AG09319 (cell line): ENCODE measurements around the gene DIP2C.

Experiments used
- DNase-seq: peaks from one replicate; pipeline ENCODE4 v3.0.0-alpha.2; 2010; ENCODE audit warnings: low read depth; ENCODE audit errors: extremely low read depth
- CTCF ChIP-seq: IDR thresholded peaks from 2 replicates; pipeline ENCODE4 v1.5.1; 2011; ENCODE audit warnings: low read depth, mild to moderate bottlenecking, inconsistent platforms, low read length, moderate library complexity

Gene DIP2C

GRCh38 chr10:637771-638195 is 51.7 kb downstream of the DIP2C start:
- DNase-seq, result no peak
- no peak for TF ChIP-seq CTCF

GRCh38 chr10:637221-637620 is 52.2 kb downstream of the DIP2C start:
- DNase-seq, result no peak
- no peak for TF ChIP-seq CTCF

- no peak for DNase-seq
- TF ChIP-seq CTCF, result no peak
These were observed 52.7 kb downstream of the DIP2C start for GRCh38 chr10:636769-637168.

- DNase-seq, result no peak
- no peak for TF ChIP-seq CTCF
These were observed 53.3 kb downstream of the DIP2C start for GRCh38 chr10:636016-636730.

- no peak for DNase-seq
- TF ChIP-seq CTCF, result no peak
These were observed 54.2 kb downstream of the DIP2C start for GRCh38 chr10:635088-635861.

GRCh38 chr10:634256-634655 is 55.2 kb downstream of the DIP2C start:
- TF ChIP-seq CTCF, result no peak
- DNase-seq, result no peak
